ENCODE measurements around the gene PCBD2.

DNA sequence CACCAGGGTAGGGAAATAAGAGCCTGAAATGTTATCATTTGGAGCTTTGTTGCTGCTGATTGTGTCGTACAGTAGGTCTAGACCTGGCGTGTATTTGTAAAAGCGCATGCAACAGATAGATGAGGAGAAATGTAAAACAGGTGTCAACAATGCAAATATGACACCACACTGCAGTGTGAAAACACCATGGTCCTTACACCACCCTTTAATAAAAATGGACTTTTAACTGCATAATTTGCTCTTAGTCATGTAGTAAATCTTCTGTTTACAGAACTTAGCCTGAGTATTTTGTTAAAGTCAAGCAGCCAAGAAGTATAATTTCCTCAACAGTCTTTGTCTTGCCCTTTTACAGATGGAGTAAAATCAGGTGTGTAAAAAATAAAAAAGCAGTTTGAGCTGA is 13.9 kb downstream of the PCBD2 start:
- TF ChIP-seq, protein P1, sequence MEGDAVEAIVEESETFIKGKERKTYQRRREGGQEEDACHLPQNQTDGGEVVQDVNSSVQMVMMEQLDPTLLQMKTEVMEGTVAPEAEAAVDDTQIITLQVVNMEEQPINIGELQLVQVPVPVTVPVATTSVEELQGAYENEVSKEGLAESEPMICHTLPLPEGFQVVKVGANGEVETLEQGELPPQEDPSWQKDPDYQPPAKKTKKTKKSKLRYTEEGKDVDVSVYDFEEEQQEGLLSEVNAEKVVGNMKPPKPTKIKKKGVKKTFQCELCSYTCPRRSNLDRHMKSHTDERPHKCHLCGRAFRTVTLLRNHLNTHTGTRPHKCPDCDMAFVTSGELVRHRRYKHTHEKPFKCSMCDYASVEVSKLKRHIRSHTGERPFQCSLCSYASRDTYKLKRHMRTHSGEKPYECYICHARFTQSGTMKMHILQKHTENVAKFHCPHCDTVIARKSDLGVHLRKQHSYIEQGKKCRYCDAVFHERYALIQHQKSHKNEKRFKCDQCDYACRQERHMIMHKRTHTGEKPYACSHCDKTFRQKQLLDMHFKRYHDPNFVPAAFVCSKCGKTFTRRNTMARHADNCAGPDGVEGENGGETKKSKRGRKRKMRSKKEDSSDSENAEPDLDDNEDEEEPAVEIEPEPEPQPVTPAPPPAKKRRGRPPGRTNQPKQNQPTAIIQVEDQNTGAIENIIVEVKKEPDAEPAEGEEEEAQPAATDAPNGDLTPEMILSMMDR (conservative IDR thresholded peaks at IDR 0.05) = no peak
- TF ChIP-seq ZFX (IDR thresholded peaks at IDR 0.05) = no peak
